Measurements from ENCODE around the gene PADI6.

PADI6 gene

DNA sequence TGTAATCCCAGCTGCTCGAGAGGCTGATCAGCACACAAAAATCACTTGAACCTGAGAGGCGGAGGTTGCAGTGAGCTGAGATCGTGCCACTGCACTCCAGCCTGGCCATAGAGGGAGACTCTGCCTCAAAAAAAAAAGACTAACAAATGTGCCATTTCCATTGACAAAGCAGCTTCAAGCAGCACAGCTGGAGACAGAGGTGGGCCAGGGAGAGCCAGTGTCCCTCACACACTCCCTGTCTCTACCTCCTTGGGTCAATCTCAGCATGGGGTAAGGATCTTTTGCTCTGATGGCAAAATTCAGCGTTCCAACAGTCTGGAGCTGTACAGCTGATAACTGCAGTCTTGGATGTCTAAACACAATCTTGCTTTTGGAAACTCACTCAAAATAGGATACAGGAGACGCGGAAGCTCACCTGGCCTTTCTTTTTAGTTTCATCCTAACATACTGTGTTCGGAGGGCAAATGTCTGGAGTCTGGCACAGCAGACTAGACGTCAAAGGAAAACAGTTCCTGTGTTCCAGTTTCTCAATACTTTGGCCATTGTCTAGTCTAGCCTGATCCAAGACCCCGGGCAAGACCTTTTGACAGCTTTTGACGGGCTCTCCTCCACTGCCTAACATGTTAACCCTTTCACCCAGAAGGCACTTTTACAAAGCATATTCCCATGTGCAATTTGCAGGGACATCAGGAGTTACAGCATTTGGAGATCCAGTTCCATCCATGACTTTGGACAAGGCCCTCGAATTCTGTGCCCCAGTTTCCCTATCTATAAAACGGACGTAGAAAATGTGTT, 64.6 kb downstream of the PADI6 start:
- DNase-seq (ENCODE audit: low spot score) = no peak

DNA sequence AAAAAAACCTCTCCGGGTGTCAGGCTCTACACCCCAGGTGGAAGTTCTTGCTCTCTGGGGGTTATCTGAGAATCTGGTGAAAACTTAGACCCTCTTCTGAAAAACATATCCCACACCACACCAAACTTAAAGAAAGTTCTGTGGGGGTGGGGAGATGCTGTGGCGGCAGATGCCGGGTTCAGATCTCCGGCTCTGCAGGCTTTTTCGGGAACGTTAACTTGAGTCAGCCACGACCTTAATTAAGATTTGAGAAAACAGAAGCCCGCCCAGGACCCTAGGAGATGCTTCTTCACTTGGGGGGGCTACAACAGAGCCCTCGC, 65.2 kb downstream of the PADI6 start:
- DNase-seq (ENCODE audit: low spot score) = no peak

DNA sequence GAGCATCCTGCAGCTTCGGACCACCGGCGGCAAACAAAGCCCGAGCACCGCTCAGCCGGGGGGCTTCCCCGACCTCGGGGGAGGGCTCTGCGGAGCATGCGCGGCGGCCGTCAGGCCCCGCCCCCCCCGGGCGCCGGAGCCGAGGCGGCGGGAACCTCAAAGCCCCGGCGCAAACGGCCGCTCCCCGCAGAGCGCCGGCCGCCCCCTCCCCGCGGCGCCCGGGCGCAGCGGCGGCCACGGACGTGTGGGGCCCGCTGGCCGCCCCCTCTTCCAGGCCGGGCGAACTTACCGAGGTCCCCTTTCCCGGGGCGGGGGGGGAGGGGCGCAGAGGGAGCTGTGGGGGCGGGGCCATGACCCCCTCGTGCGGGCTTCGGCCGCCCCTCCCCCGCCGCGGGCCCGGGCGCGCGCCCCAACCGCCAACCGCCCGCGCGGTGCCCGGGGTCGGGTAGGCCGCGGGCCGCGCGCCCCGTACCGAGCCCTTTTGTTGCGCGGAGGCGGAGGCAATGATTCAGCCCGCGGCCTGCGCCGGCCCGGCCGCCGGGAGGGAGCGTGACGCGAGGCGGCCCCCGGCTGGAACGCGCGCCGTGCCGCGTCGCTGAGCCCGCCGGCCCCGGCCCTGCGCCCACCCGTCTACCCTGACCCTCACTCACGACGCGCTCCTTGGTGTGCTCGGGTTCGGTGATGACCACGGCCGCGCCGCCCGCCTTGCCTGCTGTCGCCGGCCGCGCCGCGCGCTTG, 65.8 kb downstream of the PADI6 start:
- peak; percentile 42 for DNase-seq (ENCODE audit: low spot score)

DNA sequence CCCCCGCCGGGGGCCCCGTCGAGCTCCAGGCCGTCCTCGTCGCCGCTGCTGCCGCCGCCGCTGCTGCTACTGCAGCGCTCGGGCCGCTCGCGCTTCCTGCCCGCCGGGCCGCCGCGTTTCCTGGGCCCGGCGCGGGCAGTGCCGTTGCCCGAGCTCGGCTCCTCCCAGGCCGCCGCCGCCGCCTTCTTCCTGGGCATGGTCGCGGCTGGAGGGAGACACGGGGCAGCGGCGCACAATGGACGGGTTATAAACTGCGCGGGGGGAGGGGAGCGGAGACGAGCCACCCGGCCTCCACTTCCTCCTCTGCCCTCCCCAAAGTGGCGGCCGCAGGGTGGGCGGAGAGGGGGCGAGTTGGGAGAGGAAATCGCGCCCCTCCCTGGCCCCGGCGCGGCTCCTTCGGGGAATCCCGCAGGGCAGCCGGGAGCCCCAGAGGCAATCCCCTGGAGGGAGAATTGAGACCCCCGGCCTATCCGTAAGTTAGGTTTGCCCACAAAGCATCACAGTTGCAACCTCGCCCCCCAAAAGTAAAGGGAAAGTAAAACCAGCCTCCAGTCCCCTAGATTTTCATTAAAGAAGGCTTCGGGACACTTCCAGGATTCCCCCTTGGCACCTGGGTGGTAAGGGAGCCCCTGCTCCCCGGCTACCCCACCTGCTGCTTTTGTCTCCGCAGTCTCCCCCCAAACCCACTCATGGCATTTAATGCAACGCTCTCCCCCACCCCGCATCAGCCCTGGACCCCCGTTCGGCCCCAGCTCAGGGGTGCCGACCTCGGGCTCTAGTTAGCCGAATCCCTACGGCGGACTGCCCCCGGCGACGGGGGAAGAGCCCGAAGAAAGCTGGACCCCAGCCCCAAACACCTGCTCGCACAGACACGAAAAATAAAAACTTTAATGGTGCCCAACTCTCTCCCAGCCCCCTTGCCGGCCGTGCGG, 66.6 kb downstream of the PADI6 start:
- DNase-seq (ENCODE audit: low spot score) = peak; percentile 63

DNA sequence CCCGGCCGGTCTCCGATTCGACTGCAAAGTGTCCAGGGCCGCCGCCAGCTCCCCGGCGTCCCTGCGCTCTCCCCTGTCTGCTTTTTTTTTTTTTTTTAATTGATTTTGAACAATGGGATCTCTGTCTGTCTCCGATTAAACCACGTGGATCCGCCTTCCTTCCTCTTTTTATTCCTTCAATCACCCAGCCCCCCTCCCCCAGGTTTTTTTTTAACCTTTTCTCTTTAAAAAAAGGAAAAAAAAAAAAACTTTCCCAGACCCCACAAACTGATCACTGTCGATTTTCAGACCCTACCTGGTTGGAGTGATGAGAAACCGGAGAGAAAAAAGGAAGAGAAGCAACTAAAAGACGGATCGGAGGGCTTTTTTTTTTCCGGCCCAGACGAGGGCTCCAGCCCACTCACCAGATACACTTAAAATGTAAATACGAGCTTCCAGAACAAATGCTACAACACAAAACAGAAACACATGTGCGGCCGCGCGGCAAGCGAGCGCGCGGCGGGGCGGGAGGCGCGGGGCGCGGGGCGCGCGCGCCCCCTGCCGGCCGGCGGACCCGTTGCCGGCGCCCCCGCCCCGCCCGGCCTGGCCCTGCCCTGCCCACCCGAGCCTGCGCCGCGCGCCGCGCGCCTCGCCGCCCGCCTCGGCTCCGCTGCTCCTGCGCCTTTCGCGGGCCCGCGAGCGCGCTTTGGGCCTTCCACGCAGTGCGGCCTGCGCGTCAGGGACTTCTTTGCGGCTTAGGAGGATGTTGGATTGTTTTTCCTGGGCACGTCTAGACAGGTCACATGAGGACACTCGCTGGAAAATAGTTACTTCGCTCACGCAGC, 67.5 kb downstream of the PADI6 start, which contains the start of gene RCC2:
TSS of gene RCC2 (minus strand) at position 428 of the 824 bp plus-strand sequence. CDS start 1,163 bp downstream, outside the sequence.
- DNase-seq (ENCODE audit: low spot score) = peak; percentile 88

DNA sequence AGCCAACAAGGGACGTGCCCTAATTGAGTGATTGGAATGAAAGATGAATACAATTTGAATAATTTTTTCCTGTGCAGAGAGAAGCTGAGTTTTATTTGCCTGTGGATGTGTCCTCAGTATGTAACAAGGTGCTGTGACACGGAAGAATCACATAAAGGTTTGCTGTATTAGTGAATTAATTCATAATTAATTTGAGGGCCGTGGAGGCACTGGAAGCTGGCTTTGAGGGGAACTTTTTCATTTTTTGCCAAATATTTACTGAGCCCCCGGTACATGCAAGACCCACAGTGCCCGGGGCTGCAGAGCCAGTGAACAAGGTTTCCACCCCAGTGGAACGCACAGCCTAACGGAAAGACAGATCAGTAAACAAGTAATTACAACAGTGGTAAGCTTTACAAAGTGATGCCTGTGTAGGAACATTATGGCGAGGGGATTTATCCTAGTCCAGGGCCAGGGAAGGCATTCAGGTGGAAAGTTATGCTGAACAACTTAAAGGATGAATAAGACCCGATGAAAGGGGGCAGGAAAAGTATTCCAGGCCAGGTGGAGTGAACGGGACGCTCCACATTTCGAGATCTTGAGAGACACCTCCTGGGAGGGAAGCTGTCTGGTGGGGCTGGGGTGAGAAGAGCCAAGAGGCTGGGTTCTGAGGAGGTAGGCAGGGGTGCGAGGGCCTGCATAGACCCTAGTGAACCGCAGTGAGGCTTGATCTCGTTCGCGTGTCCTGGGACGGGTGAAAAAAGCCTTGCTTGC, 68.3 kb downstream of the PADI6 start:
- DNase-seq (ENCODE audit: low spot score) = no peak

DNA sequence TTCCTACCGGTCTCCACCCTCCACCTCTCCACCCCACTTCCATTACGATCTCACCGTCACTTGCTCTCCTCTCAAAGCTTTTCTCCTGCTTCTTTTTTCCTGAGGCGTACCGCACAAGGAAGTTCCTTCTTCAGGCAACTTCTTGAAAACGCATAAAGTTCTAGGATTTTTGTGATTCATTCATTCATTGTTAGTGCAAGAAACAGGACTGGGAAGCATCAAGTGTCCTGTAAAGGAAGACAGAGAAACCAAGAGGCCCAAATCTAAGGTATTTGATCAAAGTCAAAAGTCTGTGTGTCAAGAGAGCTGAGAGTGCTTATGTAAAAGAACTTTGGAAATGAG, 68.8 kb downstream of the PADI6 start:
- DNase-seq (ENCODE audit: low spot score) = no peak

DNA sequence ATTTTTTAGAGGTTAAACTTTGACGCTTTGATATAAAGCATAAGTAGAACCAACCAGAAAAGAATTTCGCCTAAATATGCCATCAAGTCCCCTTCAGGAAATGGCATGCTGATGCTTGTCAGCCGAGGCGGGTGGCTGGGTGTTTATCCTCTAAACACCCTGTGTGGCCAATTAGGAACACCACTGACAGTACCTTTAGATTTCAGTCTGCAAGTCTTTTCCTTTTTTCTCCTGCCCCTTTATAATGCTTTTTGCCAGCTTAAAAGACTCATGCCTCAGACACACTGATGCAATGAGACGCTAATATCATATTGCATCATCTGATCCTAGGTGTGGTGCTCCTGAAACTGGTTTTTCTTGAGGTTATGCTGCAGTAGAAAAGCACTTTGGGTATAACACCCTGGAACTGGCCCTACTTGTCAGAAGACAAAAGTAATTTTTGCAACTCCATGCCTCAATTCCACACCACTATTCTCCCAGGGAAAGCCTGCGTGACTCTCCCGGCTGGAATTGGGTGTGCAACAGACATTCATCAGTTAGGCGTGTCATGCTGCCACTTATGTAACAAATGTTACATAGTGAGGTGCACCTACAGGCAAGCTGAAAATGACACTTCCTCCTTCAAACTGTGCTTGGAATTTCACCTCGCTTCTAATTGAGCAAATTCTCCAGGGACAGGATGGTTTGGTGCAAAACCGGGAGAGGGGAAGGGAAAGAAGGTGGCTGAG, 69.4 kb downstream of the PADI6 start:
- DNase-seq (ENCODE audit: low spot score) = no peak

DNA sequence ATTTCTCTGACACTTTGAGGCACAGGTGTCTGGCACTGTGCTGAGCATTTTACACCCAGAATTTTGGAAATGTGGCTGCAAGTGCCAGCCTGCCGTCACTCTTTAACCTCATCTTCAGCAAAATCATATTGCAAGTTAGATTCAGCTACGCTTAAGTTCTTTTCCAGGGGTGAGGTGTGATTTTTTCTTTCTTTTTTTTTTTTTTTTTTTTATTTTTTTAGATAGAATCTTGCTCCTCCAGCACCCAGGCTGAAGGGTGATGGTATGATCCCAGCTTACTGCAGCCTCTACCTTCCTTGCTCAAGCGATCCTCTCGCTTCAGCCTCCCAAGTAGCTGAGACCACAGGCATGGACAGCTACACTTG, 70.0 kb downstream of the PADI6 start:
- no peak for DNase-seq (ENCODE audit: low spot score)

DNA sequence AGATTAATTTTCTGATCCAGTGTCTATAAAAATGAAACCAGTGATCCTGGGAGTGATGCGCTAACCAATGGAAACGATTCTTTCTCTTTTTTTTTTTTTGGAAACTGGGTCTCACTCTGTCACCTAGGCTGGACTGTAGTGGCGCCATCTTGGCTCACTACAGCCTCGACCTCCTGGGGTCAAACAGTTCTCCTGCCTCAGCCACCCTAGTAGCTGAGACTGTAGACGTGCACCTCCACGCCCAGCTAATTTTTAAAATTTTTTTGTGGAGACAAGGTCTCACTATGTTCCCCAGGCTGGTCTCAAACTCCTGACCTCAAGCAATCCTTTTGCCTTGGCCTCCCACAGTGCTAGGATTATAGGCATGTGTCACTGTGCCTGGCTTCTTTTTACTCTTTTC, 70.8 kb downstream of the PADI6 start:
- DNase-seq (ENCODE audit: low spot score) = no peak

DNA sequence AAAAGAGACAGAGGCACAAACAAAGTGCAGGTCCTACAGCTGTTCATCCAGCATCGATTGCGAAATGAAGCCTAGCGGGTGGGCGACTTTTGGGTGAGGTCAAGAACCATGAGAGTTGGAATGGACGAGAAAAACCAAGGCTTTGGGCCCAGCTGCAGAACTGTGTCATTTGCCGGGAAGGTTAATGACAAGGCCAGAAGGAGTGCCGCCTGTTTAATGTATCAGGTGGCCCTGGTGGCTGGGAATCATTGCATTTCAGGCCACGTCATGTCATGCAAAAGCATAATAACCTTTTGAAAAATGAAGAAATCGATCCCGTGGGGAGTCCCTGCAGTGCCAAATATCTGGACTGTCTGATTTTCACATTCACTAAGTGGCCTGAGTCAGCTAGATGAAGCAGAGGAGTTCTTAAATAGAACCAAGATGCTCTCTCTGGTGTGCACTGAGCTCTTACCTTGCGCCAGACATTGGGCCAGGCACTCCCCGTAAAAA, 75.6 kb downstream of the PADI6 start:
- DNase-seq (ENCODE audit: low spot score) = no peak

Data from COLO829 (cell line).